Prostate gland (tissue), 2 donors: ENCODE results near the gene PRR9. TPM values are rescaled to one million over a fixed set of nuclear protein-coding genes. Genes with fewer than 3 reads are reported as not detected.
"Not testable (repeated sequence)": the region's sequence is repeated elsewhere in the genome, so short reads cannot be mapped to it uniquely, and the experiment has no call there.

Experiments
- DNase-seq: peaks from one replicate; pipeline ENCODE4 v3.0.0-alpha.2; 2019; ENCODE audit warnings: low spot score
- H3K27ac ChIP-seq, 2 donors: fragments of 200-600 bp; sonication (generic); 2 replicates each; pipeline ENCODE4 v1.5.1; 2017 to 2019
- H3K27me3 ChIP-seq: fragments of 200-600 bp; sonication (generic); replicated peaks from 2 replicates; pipeline ENCODE4 v1.5.1; 2019; ENCODE audit not compliant: insufficient read depth
- H3K36me3 ChIP-seq, 2 donors: fragments of 200-600 bp; sonication (generic); 1 replicate in 1 of 2; 2 replicates in 1 of 2; pipeline versions ENCODE4 v1.5.1 to v1.8.1; 2017 to 2019
- H3K4me1 ChIP-seq: fragments of 200-600 bp; sonication (generic); replicated peaks from 2 replicates; pipeline ENCODE4 v1.5.1; 2019
- H3K4me3 ChIP-seq, 2 donors: fragments of 200-600 bp; sonication (generic); 2 replicates each; pipeline ENCODE4 v1.5.1; 2017 to 2019
- H3K9me3 ChIP-seq: fragments of 200-600 bp; sonication (generic); 2 replicates; pipeline ENCODE4 v1.5.1; 2017
- POLR2A ChIP-seq: fragments of 450-650 bp; IDR thresholded peaks from one replicate; pipeline ENCODE4 v1.6.1; 2016; ENCODE audit warnings: antibody characterized with exemption, mild to moderate bottlenecking
- POLR2AphosphoS5 ChIP-seq: sonication (generic); formaldehyde crosslinking; IDR thresholded peaks from one replicate; pipeline ENCODE4 v1.6.1; 2017; ENCODE audit warnings: antibody characterized with exemption
- WGBS: methylation state at CpG from one replicate; pipeline ENCODE4 v1.1.5; 2018; 5-methylcytosine and 5-hydroxymethylcytosine counted together
- intact Hi-C: fragments of 100-400 bp; cut with DNase I; formaldehyde crosslinking; loops from one replicate; pipeline ENCODE4 v1.14.2; 2022
- total RNA-seq, 2 donors: library from RNA; depleted of rRNA; stranded (reverse); fragments of >200 nt; gene quantifications; one replicate each; pipeline ENCODE4 v1.1.0, GENCODE V29; 2016
- TF ChIP-seq, protein P1 (sequence below), 4 experiments: fragments of 200-600 bp in 2 of 4; fragments of 450-650 bp in 2 of 4; sonication (generic) in 2 of 4; IDR thresholded peaks; 1 replicate in 3 of 4; 2 replicates in 1 of 4; pipeline ENCODE4 v1.5.1; 2016 to 2019; ENCODE audit warnings: antibody characterized with exemption in 4 of 4, mild to moderate bottlenecking in 2 of 4, moderate library complexity in 2 of 4

PRR9 gene, protein sequence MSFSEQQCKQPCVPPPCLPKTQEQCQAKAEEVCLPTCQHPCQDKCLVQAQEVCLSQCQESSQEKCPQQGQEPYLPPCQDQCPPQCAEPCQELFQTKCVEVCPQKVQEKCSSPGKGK
- not detected for total RNA-seq

DNA sequence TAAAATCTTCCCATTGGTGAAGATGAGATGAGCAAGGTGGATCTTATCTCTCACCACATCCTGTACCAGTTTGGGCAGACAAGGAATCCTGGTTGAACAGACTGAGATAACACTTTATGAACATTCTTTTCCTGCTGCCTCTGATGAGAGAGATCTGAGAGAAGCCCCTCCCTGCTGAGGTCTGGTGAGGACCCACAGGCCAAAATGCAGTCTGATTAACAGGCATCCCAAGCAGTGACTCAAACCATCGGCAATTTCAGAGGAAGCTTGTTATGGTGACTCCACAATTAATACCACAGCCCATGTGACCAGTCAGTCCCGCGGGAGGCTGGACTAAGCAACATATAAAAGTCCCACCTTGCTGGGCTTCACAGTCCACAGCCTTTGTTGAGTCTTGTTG, at the start of gene PRR9:
TSS of gene PRR9 (plus strand) at position 373 of the 400 bp plus-strand sequence. CDS start 561 bp downstream, outside the sequence.
- TF ChIP-seq POLR2AphosphoS5 (no peak), POLR2A (no peak)
- TF ChIP-seq, protein P1, sequence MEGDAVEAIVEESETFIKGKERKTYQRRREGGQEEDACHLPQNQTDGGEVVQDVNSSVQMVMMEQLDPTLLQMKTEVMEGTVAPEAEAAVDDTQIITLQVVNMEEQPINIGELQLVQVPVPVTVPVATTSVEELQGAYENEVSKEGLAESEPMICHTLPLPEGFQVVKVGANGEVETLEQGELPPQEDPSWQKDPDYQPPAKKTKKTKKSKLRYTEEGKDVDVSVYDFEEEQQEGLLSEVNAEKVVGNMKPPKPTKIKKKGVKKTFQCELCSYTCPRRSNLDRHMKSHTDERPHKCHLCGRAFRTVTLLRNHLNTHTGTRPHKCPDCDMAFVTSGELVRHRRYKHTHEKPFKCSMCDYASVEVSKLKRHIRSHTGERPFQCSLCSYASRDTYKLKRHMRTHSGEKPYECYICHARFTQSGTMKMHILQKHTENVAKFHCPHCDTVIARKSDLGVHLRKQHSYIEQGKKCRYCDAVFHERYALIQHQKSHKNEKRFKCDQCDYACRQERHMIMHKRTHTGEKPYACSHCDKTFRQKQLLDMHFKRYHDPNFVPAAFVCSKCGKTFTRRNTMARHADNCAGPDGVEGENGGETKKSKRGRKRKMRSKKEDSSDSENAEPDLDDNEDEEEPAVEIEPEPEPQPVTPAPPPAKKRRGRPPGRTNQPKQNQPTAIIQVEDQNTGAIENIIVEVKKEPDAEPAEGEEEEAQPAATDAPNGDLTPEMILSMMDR (IDR thresholded peaks at IDR 0.05), result no peak
- no peak for DNase-seq
- Histone ChIP-seq H3K36me3 (no peaks in the 10 kb centered on the region), H3K27ac (no peak within 1 kb of the TSS), H3K27me3 (no peaks in the 10 kb centered on the region), H3K9me3 (no peaks in the 10 kb centered on the region), H3K4me1 (no peaks in the 10 kb centered on the region), H3K4me3 (no peak within 1 kb of the TSS)
- intact Hi-C loops, result no loop called here
- 48% methylated on average over 3 of the region's 3 CpGs for WGBS

DNA sequence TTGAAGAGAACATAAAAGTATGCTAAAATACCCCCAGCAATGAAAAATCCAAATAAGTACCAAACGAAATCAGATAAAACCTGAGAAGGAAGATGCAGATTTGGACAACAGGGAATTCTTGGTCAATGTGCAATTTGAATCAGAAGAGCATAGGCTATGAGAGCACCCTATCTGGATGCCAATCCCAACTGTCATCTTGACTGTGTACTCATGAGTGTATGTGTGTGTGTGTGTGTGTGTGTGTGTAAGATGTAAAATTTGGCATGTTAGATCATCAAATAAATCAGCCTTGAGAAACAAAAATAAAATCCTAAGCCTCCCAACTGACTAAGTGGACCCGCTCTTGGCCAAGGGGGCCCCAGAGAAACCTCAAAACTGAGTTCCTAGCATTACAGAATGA, 48.7 kb upstream of the PRR9 start:
- TF ChIP-seq, protein P1 (IDR thresholded peaks at IDR 0.05), result no peak
- TF ChIP-seq POLR2AphosphoS5, result no peak
- no peak for TF ChIP-seq POLR2A
- Histone ChIP-seq H3K27ac (no peak overlapping the region), H3K36me3 (no peaks in the 10 kb centered on the region), H3K9me3 (no peaks in the 10 kb centered on the region), H3K4me3 (no peak overlapping the region), H3K4me1 (no peaks in the 10 kb centered on the region), H3K27me3 (no peaks in the 10 kb centered on the region)
- intact Hi-C loops, result no loop called here
- DNase-seq, result no peak
- 77% methylated on average over 2 of the region's 2 CpGs for WGBS

DNA sequence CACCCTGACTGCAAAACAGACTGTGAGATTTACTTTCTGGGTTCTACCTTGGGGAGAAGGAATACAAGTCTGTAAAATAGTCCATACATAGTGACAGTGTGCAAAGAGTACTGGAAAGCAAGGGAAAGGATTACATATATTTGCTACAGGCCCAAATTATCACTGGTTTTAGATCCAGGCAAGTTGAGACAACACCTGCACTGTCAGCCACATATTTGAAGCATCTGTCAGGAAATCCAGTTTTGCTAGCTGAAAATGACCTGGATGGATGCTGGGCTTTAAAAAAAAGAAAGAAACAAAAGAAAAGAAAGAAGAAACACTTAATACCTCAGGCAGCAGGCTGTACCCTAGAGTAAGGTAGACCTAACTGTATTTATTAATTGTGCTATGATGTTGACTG, 42.8 kb upstream of the PRR9 start:
- TF ChIP-seq POLR2AphosphoS5 (no peak), POLR2A (no peak)
- TF ChIP-seq, protein P1 (IDR thresholded peaks at IDR 0.05), result no peak
- Histone ChIP-seq H3K27ac (no peak overlapping the region), H3K36me3 (no peaks in the 10 kb centered on the region), H3K27me3 (no peaks in the 10 kb centered on the region), H3K4me1 (no peaks in the 10 kb centered on the region), H3K9me3 (no peaks in the 10 kb centered on the region), H3K4me3 (no peak overlapping the region)
- intact Hi-C loops, result no loop called here
- DNase-seq, result no peak

DNA sequence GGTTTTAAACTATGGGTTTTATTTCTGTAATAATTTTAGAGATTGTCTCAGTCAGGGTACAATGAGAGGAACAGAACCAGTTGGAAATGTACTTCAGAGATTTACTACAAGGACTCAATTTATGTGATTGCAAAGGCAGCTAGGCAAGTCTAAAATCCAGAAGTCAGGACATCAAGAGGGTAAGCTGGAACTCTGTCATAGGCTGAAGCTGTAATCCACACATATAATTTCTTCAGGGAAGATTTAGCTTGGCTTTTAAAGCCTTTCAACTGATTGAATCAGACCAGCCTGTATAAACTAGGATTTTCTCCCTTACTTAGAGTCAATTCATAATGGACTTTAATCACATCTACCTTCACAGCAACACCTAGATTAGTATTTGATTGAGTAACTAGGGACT, 38.5 kb upstream of the PRR9 start:
- DNase-seq, result no peak
- H3K4me1 ChIP-seq, result no peaks in the 10 kb centered on the region
- H3K27ac ChIP-seq, result no peak overlapping the region
- intact Hi-C loops, result no loop called here
- H3K27me3 ChIP-seq, result no peaks in the 10 kb centered on the region
- no peaks in the 10 kb centered on the region for H3K36me3 ChIP-seq
- H3K9me3 ChIP-seq, result no peaks in the 10 kb centered on the region
- TF ChIP-seq POLR2A (no peak), POLR2AphosphoS5 (no peak)
- TF ChIP-seq, protein P1 (IDR thresholded peaks at IDR 0.05), result no peak
- H3K4me3 ChIP-seq, result no peak overlapping the region

DNA sequence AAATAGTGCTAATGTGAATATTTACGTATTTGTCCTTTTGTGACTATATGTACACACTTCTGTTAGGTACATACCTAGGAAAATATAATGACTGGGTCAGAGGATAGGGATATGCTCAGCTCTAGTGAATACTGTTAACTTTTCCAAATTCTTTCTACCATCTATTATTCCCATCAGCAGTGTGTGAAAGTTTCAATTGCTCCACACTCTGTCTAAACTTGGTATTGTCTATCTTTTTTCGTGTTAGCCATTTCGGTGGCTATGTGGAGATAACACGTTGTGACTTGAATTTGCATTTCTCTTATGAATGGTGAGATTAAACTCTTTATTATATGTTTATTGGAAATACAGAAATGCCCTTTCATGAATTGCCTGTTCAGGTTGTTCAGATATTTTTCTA, 36.8 kb upstream of the PRR9 start:
- H3K27ac ChIP-seq, result no peak overlapping the region
- no peak for TF ChIP-seq POLR2A
- TF ChIP-seq, protein P1 (IDR thresholded peaks at IDR 0.05), result no peak
- TF ChIP-seq POLR2AphosphoS5, result no peak
- no peaks in the 10 kb centered on the region for H3K27me3 ChIP-seq
- WGBS, result 59% methylated on average over 4 of the region's 4 CpGs
- DNase-seq, result no peak
- no peak overlapping the region for H3K4me3 ChIP-seq
- intact Hi-C loops, result no loop called here
- H3K4me1 ChIP-seq, result no peaks in the 10 kb centered on the region
- H3K9me3 ChIP-seq, result no peaks in the 10 kb centered on the region
- H3K36me3 ChIP-seq, result no peaks in the 10 kb centered on the region

DNA sequence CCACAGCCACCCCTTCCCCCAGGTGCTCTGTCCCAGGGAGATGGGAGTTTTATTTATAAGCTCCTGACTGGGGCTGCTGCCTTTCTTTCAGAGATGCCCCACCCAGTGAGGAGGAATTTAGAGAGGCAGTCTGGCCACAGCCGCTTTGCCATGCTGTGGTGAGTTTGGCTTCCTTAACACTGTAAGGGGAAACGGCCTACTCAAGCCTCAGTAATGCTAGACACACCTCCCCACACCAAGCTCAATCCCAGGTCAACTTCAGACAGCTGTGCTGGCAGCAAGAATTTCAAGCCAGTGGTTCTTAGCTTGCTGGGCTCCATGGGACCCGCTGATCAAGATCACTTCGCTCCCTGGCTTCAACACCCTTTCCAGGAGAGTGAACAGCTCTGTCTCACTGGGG, 29.1 kb upstream of the PRR9 start:
- H3K36me3 ChIP-seq, intact Hi-C loops, H3K27me3 ChIP-seq, DNase-seq, H3K9me3 ChIP-seq, H3K27ac ChIP-seq, H3K4me1 ChIP-seq, H3K4me3 ChIP-seq: not testable (repeated sequence)
- WGBS, result 78% methylated on average over 4 of the region's 4 CpGs
